Measurements from ENCODE around the gene SERINC3.

DNA sequence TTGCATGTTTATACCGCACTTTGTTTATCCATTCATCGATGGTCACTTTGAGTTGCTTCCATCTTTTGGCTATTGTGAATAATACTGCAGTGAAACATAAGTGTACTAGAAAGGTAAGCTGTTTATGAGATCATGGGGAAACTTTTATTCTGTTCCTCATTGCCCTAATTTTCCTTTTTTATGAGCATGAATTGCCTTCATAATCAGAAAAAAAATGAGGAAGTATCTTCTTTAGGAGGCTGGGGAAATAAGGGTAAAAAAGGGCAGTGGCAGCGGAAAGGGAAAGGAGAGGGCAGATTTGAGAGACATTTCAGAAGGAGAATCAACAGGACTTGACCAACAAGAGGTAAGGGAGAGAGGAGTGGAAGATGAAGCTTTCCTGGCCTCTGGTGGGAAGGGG lies 14.3 kb upstream of the SERINC3 start:
- TF ChIP-seq, protein P1, sequence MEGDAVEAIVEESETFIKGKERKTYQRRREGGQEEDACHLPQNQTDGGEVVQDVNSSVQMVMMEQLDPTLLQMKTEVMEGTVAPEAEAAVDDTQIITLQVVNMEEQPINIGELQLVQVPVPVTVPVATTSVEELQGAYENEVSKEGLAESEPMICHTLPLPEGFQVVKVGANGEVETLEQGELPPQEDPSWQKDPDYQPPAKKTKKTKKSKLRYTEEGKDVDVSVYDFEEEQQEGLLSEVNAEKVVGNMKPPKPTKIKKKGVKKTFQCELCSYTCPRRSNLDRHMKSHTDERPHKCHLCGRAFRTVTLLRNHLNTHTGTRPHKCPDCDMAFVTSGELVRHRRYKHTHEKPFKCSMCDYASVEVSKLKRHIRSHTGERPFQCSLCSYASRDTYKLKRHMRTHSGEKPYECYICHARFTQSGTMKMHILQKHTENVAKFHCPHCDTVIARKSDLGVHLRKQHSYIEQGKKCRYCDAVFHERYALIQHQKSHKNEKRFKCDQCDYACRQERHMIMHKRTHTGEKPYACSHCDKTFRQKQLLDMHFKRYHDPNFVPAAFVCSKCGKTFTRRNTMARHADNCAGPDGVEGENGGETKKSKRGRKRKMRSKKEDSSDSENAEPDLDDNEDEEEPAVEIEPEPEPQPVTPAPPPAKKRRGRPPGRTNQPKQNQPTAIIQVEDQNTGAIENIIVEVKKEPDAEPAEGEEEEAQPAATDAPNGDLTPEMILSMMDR (IDR thresholded peaks at IDR 0.05): no peak
- no peak for TF ChIP-seq POLR2A (IDR thresholded peaks at IDR 0.05)

Measured in testis (tissue), 2 donors.